Measurements from ENCODE around the gene EIF4G3. TPM values are rescaled to one million over a fixed set of nuclear protein-coding genes. Genes with fewer than 3 reads are reported as not detected.

Gene EIF4G3
- total and polyA plus RNA-seq, 2 of the 8 experiments (the other 6 are each of a cell fraction or from before 2014, with no cell fraction given): 47.5 to 66.6 TPM

DNA sequence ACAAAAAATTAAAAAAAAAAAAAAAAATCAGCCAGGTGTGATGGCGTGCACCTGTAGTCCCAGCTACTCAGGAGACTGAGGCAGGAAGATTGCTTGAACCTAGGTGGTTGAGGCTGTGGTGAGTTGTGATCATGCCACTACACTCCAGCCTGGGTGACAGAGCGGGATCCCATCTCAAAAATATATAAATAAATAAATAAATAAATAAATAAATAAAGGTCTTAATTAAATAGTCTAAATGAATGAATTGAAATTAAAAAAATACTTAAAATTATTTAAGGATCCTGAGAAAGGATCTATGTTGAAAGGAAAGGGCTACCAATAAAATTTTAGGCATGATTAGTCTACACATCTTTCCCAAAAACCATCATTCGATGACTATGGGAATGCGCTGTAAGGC, 322.2 kb downstream of the EIF4G3 start:
- ChIA-PET POLR2A (ENCODE audit: partially characterized antibody) (interaction anchor here (0.7 kb wide), 1 partner anchor 314 kb away, joined by 3 read pairs; no protein-coding TSS in a partner anchor), CTCF (ENCODE audit: partially characterized antibody) (interaction anchor here (0.8 to 1.2 kb wide), 2 partner anchors 13 to 46 kb away, joined by 3 read pairs; no protein-coding TSS in a partner anchor)
- Histone ChIP-seq H3K36me3 (ENCODE audit: control insufficient read depth in 2 of 4, insufficient read depth in 4 of 4, low read length in 3 of 4) (peaks cover 6 to 81% (median 42%) of the 10 kb centered on the region in 4 experiments; a peak in 7 of 8 replicates), H4K91ac (replicated peaks; ENCODE audit: insufficient read length, low read length) (no peak overlapping the region), H3K18ac (ENCODE audit: extremely low read depth, low read length) (no peak overlapping the region), H3K79me1 (ENCODE audit: low read depth, low read length) (no peaks in the 10 kb centered on the region), H2AFZ (ENCODE audit: low read length) (no peak overlapping the region), H3K79me2 (ENCODE audit: control insufficient read depth in 1 of 2, insufficient read depth in 2 of 2, low read length in 2 of 2) (no peaks in the 10 kb centered on the region), H3K4me2 (ENCODE audit: insufficient read depth in 1 of 2, low read depth in 2 of 2, low read length in 2 of 2) (no peak overlapping the region), H2AK5ac (ENCODE audit: low read depth, low read length) (no peak overlapping the region), H3K4me3 (ENCODE audit: extremely low read depth in 1 of 4, insufficient read depth in 2 of 4, low read depth in 3 of 4, low read length in 4 of 4) (no peak overlapping the region), H4K8ac (ENCODE audit: extremely low read depth, insufficient read depth, low read length) (no peak overlapping the region), H3K27me3 (replicated peaks in 1 of 4; ENCODE audit: control insufficient read depth in 3 of 4, extremely low read depth in 1 of 4, insufficient read depth in 3 of 4, low read length in 3 of 4) (no peaks in the 10 kb centered on the region), H2BK5ac (ENCODE audit: low read depth, low read length) (no peak overlapping the region), H2BK120ac (replicated peaks; ENCODE audit: low read depth, low read length) (no peak overlapping the region), H3K9ac (replicated peaks in 1 of 4; ENCODE audit: extremely low read depth in 1 of 4, low read depth in 3 of 4, low read length in 3 of 4) (no peak overlapping the region), H2BK12ac (ENCODE audit: low read depth, low read length) (no peak overlapping the region), H2BK20ac (ENCODE audit: low read length) (no peak overlapping the region), H2BK15ac (ENCODE audit: low read length) (no peak overlapping the region), H3K14ac (ENCODE audit: insufficient read length) (no peak overlapping the region), H3K23ac (ENCODE audit: insufficient read length) (no peak overlapping the region), H4K5ac (ENCODE audit: insufficient read length, low read depth, low read length) (no peak overlapping the region), H3K4ac (replicated peaks; ENCODE audit: insufficient read length, low read depth, low read length) (no peak overlapping the region), H4K20me1 (replicated peaks in 1 of 2; ENCODE audit: control insufficient read depth in 1 of 2, insufficient read depth in 2 of 2, low read length in 2 of 2) (peaks cover 0 to 2% of the 10 kb centered on the region in 2 experiments), H3K23me2 (ENCODE audit: low read depth, low read length) (no peaks in the 10 kb centered on the region), H3K27ac (ENCODE audit: low read depth, low read length) (no peak overlapping the region), H3K56ac (replicated peaks; ENCODE audit: insufficient read length, low read depth, low read length) (no peak overlapping the region), H3K4me1 (replicated peaks in 1 of 4; ENCODE audit: control insufficient read depth in 3 of 4, insufficient read depth in 4 of 4, low read length in 3 of 4) (no peaks in the 10 kb centered on the region), H3K9me3 (ENCODE audit: insufficient read depth in 2 of 2, low read depth in 1 of 2, low read length in 1 of 2) (no peaks in the 10 kb centered on the region)
- FAIRE-seq (no peak), DNase-seq (ENCODE audit: low read depth in 1 of 2, low spot score in 2 of 2) (no peak)
- WGBS, 2 experiments (ENCODE audit: extremely low coverage in 1 of 2, insufficient coverage in 1 of 2, insufficient read length in 1 of 2, insufficient replicate concordance in 2 of 2, low coverage in 1 of 2, low lambda C conversion rate in 2 of 2, missing lambda C conversion rate in 1 of 2): 96% methylated on average over 4 of the region's 4 CpGs; no CpG with 5 or more reads in 1 of the 2 experiments
- no peak for TF ChIP-seq HDAC2 (IDR thresholded peaks at IDR 0.05; ENCODE audit: borderline replicate concordance in 1 of 2, low read depth in 2 of 2, low read length in 2 of 2)
